Left ventricle myocardium inferior (tissue), 1 donor: ENCODE results near the gene NEDD9. TPM values are rescaled to one million over a fixed set of nuclear protein-coding genes. Genes with fewer than 3 reads are reported as not detected.

Experiments
- DNase-seq: peaks from one replicate; pipeline ENCODE4 v3.0.0-alpha.2; 2020
- H3K27ac ChIP-seq: fragments of 200-600 bp; replicated peaks from 2 replicates; pipeline ENCODE4 v1.8.0; 2021
- H3K27me3 ChIP-seq: fragments of 200-600 bp; 2 replicates; pipeline ENCODE4 v1.8.0; 2021; ENCODE audit warnings: low read depth
- H3K36me3 ChIP-seq: fragments of 200-600 bp; 2 replicates; pipeline ENCODE4 v1.8.0; 2021
- H3K4me1 ChIP-seq: fragments of 200-600 bp; 2 replicates; pipeline ENCODE4 v1.8.0; 2021
- H3K4me3 ChIP-seq: fragments of 200-600 bp; 2 replicates; pipeline ENCODE4 v1.8.0; 2021; ENCODE audit warnings: mild to moderate bottlenecking, moderate library complexity
- H3K9me3 ChIP-seq: fragments of 200-600 bp; replicated peaks from 2 replicates; pipeline ENCODE4 v1.8.0; 2021
- CTCF ChIP-seq: fragments of 200-600 bp; IDR thresholded peaks from 2 replicates; pipeline ENCODE4 v1.8.0; 2021; ENCODE audit warnings: antibody characterized with exemption, mild to moderate bottlenecking, borderline replicate concordance
- intact Hi-C: fragments of 100-400 bp; cut with micrococcal nuclease; formaldehyde crosslinking; loops from one replicate; pipeline ENCODE4 v1.11.0; 2022
- total RNA-seq: library from RNA; stranded (reverse); fragmentation: NEBNext Ultra II Directional; extraction: Animal tissue kit (Norgen Biotek cat#: 25700); gene quantifications from one replicate; pipeline ENCODE4 v1.2.1, GENCODE V29; 2021
- donor health status: DM: no; HTN: yes; CAD: no; lungs with severe emphysema.

The NEDD9 gene
- total RNA-seq, 1 donor from 2014 or later, result 28.1 TPM

- Histone ChIP-seq H3K27ac (peak overlapping the region; percentile 87), H3K27me3 (no peaks in the 10 kb centered on the region), H3K4me1 (peaks cover 39% of the 10 kb centered on the region), H3K4me3 (peak overlapping the region; percentile 70), H3K36me3 (no peaks in the 10 kb centered on the region), H3K9me3 (no peaks in the 10 kb centered on the region)
- peak; percentile 47 for DNase-seq
- intact Hi-C loops, result loop anchor here (10.0 kb wide), 1 partner anchor 123 kb away; no protein-coding TSS in a partner anchor
- no peak for TF ChIP-seq CTCF
Measured at GRCh38 chr6:11231564-11232192, 790 bp downstream of the NEDD9 start.

- H3K4me1 ChIP-seq, result peaks cover 41% of the 10 kb centered on the region
Measured at GRCh38 chr6:11231108-11231463, 1.4 kb downstream of the NEDD9 start.

GRCh38 chr6:11230158-11231107, 2.0 kb downstream of the NEDD9 start:
- H3K4me1 ChIP-seq, result peaks cover 41% of the 10 kb centered on the region
- intact Hi-C loops, result loop anchor here (10.0 kb wide), 1 partner anchor 124 kb away; no protein-coding TSS in a partner anchor
- peak overlapping the region; percentile 87 for H3K27ac ChIP-seq
- no peaks in the 10 kb centered on the region for H3K9me3 ChIP-seq
- H3K4me3 ChIP-seq, result peak overlapping the region; percentile 70
- no peak for DNase-seq
- TF ChIP-seq CTCF, result no peak
- no peaks in the 10 kb centered on the region for H3K27me3 ChIP-seq
- H3K36me3 ChIP-seq, result no peaks in the 10 kb centered on the region

More at GRCh38 chr6:11231108-11231463, 1.4 kb downstream of the NEDD9 start:
- TF ChIP-seq CTCF, result no peak
- no peaks in the 10 kb centered on the region for H3K9me3 ChIP-seq
- intact Hi-C loops, result loop anchor here (10.0 kb wide), 1 partner anchor 124 kb away; no protein-coding TSS in a partner anchor
- no peak for DNase-seq
- H3K27me3 ChIP-seq, result no peaks in the 10 kb centered on the region
- H3K36me3 ChIP-seq, result no peaks in the 10 kb centered on the region
- peak overlapping the region; percentile 70 for H3K4me3 ChIP-seq
- H3K27ac ChIP-seq, result peak overlapping the region; percentile 87

- H3K36me3 ChIP-seq, result no peaks in the 10 kb centered on the region
- no peaks in the 10 kb centered on the region for H3K9me3 ChIP-seq
- no peak for TF ChIP-seq CTCF
- H3K27me3 ChIP-seq, result no peaks in the 10 kb centered on the region
- H3K4me1 ChIP-seq, result peaks cover 44% of the 10 kb centered on the region
- no peak for DNase-seq
- peak overlapping the region; percentile 70 for H3K4me3 ChIP-seq
- peak overlapping the region; percentile 87 for H3K27ac ChIP-seq
- intact Hi-C loops, result loop anchor here (10.0 kb wide), 1 partner anchor 125 kb away; no protein-coding TSS in a partner anchor
Measured at GRCh38 chr6:11229655-11230046, 2.8 kb downstream of the NEDD9 start.

GRCh38 chr6:11228935-11229654, 3.4 kb downstream of the NEDD9 start:
- H3K9me3 ChIP-seq, result no peaks in the 10 kb centered on the region
- no peaks in the 10 kb centered on the region for H3K36me3 ChIP-seq
- H3K4me3 ChIP-seq, result peak overlapping the region; percentile 70
- peaks cover 45% of the 10 kb centered on the region for H3K4me1 ChIP-seq
- intact Hi-C loops, result no loop called here
- H3K27me3 ChIP-seq, result no peaks in the 10 kb centered on the region
- no peak for DNase-seq
- H3K27ac ChIP-seq, result peak overlapping the region; percentile 87
- no peak for TF ChIP-seq CTCF
